Ammon's horn (tissue), 1 donor: ENCODE measurements around the gene AGAP3.

Experiments used
- DNase-seq: peaks from one replicate; pipeline ENCODE4 v3.0.0-alpha.2; 2016; ENCODE audit warnings: low spot score

AGAP3 gene

DNA sequence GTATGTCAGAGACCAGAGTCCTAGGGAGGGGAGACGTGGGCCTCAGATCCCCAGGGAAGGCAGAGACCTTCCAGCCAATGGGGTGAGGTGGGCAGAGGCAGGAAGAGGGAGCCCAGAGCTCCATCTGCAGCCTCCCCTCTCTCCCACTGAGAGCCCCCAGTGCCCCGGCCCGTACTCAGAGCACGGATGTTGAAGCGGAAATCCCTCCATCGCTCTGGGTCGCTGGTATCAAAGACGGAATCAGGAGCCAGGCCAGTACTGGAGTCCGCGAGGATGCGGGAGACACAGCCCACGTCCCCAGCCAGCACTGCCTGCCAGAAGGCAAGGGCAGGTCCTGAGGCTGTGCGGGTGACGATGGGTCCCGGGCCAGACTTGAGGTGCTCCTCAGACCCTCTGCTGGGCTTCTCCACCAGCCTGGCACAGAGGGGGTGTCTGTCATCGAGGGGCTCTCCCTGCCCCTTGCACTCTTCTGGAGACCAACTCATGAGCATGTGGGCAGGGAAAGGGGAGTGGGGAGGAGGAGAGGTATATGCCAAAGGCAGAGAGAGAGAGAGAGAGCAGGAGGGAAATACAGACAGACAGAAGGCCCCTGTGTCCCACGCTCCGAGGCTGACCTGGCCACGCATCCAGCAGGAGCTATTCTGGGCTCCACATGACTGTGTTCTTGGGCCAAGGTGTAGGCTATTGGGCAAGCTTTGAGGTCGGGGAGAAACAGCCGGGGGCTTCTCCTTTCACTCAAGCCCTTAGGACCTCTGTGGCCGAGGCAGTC is 100.5 kb downstream of the AGAP3 start, which contains the start of gene ASB10:
Gene ASB10 (minus strand): TSS at position 611 of the 769 bp plus-strand sequence. CDS start 120 bp downstream, at position 491.
- no peak for DNase-seq

GRCh38 chr7:151187409-151188251 is 101.4 kb downstream of the AGAP3 start:
- no peak for DNase-seq

GRCh38 chr7:151188252-151188542 is 101.9 kb downstream of the AGAP3 start:
- no peak for DNase-seq

DNA sequence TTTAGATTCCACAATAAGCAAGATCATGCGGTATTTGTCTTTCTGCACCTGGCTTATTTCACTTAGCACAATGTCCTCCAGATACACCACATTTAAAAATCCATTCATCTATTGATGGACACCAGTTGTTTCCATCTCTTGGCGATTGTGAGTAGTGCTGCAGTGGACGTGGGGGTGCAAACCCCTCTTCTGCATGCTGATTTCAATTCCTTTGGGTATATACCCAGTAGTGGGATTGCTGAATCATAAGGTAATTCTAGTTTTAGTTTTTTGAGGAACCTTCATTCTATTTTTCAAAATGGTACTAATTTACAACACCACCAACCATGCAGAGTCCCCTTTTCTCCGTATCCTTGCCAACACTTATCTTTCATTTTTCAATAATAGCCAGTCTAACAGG is 102.8 kb downstream of the AGAP3 start:
- no peak for DNase-seq

GRCh38 chr7:151191544-151191943 is 105.3 kb downstream of the AGAP3 start:
- DNase-seq = no peak

DNA sequence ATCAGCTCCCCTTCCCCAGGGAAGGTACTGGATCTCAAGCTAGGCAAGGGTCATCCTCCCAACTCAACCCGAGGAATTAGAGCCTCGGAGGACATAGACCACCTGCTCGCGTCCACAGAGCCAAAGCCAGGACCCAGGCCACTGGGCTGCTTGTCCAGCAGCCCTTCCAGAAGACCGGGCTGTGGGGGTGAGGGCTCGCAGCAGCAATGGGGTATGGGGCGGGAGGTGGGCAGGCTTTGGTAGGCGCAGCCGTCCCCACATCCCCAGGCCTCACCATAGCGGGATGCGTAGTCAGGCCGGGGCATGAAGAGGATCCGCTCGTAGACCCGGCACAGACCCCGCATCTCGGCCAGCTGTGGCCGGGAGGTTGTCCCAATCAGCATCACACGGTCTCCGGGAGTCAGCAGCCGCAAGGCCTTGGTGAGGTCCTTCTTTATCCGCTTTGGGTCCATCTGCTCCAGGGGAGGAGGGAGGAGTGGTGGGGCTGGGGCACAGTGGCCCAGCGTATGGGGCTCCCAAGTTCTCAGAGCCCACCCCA is 105.8 kb downstream of the AGAP3 start:
- DNase-seq = no peak

- DNase-seq = no peak
Measured at GRCh38 chr7:151193203-151193978, 107.1 kb downstream of the AGAP3 start.
